Activated CD4-positive, CD25-positive, alpha-beta regulatory T cell treated with anti-CD3 and anti-CD28 coated beads, Interleukin-2, amount 50 U/mL, for 72 hours (primary cell): Measurements from ENCODE around the gene HMCN2.
"Not testable (repeated sequence)": the region's sequence is repeated elsewhere in the genome, so short reads cannot be mapped to it uniquely, and the experiment has no call there.

Experiments
- DNase-seq: peaks from one replicate; pipeline ENCODE4 v3.0.0; 2021

The HMCN2 gene

GRCh38 chr9:130239741-130240241, 25.8 kb upstream of the HMCN2 start:
- peak; percentile 58 for DNase-seq

GRCh38 chr9:130240410-130241197, 25.0 kb upstream of the HMCN2 start:
- DNase-seq: no peak

- no peak for DNase-seq
These were observed 24.4 kb upstream of the HMCN2 start for GRCh38 chr9:130241198-130241535.

- DNase-seq: no peak
These were observed 23.1 kb upstream of the HMCN2 start for GRCh38 chr9:130242270-130243014.

- DNase-seq: peak; percentile 91
These were observed 22.3 kb upstream of the HMCN2 start for GRCh38 chr9:130243015-130243881.

- DNase-seq: no peak
These were observed 21.7 kb upstream of the HMCN2 start for GRCh38 chr9:130243882-130244170.

- no peak for DNase-seq
These were observed 20.9 kb upstream of the HMCN2 start for GRCh38 chr9:130244548-130245165.

- no peak for DNase-seq
These were observed 20.1 kb upstream of the HMCN2 start for GRCh38 chr9:130245474-130245873.

- DNase-seq: no peak
These were observed 19.4 kb upstream of the HMCN2 start for GRCh38 chr9:130246126-130246525.

GRCh38 chr9:130254747-130255630, 10.6 kb upstream of the HMCN2 start:
- no peak for DNase-seq

GRCh38 chr9:130255631-130256134, 9.9 kb upstream of the HMCN2 start:
- no peak for DNase-seq

GRCh38 chr9:130256644-130257043, 8.9 kb upstream of the HMCN2 start:
- DNase-seq: no peak

GRCh38 chr9:130258137-130258536, 7.4 kb upstream of the HMCN2 start:
- DNase-seq: not testable (repeated sequence)

- DNase-seq: no peak
These were observed 6.5 kb upstream of the HMCN2 start for GRCh38 chr9:130259044-130259443.

- DNase-seq: no peak
These were observed 4.5 kb upstream of the HMCN2 start for GRCh38 chr9:130260816-130261765.

- no peak for DNase-seq
These were observed 3.4 kb upstream of the HMCN2 start for GRCh38 chr9:130262061-130262745.

- no peak for DNase-seq
These were observed 2.8 kb upstream of the HMCN2 start for GRCh38 chr9:130262771-130263170.

GRCh38 chr9:130263601-130264413, 1.8 kb upstream of the HMCN2 start:
- DNase-seq: no peak
